Ovary (tissue), 3 donors: ENCODE data around the gene TMEM39B.

Source experiments
- CTCF ChIP-seq, 3 donors: fragments of 450-650 bp in 2 of 3; fragments of 200-600 bp in 1 of 3; IDR thresholded peaks; one replicate each; pipeline versions ENCODE4 v1.5.1 to v1.8.0; 2016 to 2022; ENCODE audit warnings: antibody characterized with exemption in 3 of 3, mild to moderate bottlenecking in 1 of 3
- EP300 ChIP-seq: sonication (generic); formaldehyde crosslinking; IDR thresholded peaks from one replicate; pipeline ENCODE4 v1.6.1; 2017; ENCODE audit warnings: antibody characterized with exemption
- POLR2A ChIP-seq: fragments of 450-650 bp; IDR thresholded peaks from one replicate; pipeline ENCODE4 v1.6.1; 2017; ENCODE audit warnings: antibody characterized with exemption, mild to moderate bottlenecking, moderate library complexity
- donor health status: DM: no; HTN: no; CAD: no.

- TF ChIP-seq CTCF (IDR thresholded peaks at IDR 0.05) = no peak
- TF ChIP-seq EP300 = no peak
- no peak for TF ChIP-seq POLR2A
Observed at GRCh38 chr1:32100807-32101708, 28.3 kb downstream of the TMEM39B start.
